GM18511 (cell line): ENCODE data around the gene VPREB3.

Experiments
- ATAC-seq: cut with Tn5 transposase; IDR thresholded peaks from one replicate; pipeline ENCODE4 v1.9.1; 2021; ENCODE audit warnings: mild to moderate bottlenecking, moderate library complexity; ENCODE audit not compliant: unreplicated experiment

Gene VPREB3

DNA sequence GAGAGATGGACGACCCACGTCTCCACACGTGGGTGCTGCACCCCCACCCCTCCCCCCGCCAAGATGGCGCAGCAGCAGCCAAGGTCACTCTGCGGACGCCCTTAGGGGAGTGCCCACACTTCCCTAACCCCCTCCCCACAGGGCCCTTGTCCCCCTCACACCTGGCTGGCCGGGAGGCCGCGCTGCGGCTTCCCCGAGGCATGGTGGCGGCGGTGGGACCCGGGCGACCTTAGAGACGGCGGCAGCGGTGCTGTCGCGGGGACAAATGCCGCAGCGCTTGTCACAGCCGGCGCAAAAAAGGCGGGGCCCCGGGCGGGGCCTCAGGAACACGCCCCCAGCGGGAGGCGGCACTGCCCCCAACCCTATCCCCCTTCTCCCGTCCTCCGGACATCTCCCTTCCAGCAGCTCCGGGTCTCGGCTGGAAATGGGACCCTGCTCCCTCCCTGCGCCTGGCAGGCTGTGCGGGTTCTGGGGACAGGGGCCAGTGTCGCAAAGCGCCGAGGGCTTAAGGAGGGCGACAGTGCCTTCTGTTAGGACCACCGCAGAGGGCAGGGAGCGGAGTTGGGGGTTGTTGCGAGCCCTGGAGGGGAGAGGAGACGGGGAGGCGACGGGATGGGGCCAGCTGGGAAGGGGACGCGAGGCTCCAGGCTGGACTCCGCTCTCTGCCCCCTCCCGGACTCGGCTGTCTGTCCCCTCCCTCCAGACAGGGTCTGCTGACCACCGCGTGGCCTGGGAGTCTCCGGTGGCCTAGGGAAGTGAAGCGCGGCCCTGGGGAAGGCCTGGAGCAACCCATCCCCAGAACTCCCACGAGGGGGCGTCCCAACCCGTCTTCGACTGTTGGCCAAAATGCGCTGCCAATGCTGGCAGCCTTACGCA lies 13.7 kb upstream of the VPREB3 start, which contains the start of gene CHCHD10:
Gene CHCHD10, minus strand, starts transcription at position 300 of the 876 bp plus-strand sequence. Its CDS starts 98 bp downstream, at position 202.
- ATAC-seq, result peak; percentile 64

DNA sequence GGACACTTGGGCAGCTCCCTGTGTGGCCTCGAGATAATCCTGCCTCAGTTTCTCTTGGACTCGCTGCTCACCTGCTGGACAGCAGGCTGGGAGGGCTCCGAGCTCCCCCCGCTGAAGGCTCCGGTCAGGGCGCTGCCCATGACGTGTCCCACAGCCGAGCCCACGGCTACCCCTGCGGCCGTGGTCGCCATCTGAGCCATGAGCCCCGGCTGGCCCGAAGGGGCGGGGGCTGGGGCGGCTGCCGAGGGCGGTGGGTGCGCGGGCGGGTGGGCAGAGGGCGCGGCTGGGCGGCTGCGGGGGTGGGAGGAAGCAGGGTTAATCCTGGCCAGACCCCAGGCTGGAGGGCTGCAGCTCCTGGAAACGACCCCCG lies 13.1 kb upstream of the VPREB3 start:
- ATAC-seq, result no peak

DNA sequence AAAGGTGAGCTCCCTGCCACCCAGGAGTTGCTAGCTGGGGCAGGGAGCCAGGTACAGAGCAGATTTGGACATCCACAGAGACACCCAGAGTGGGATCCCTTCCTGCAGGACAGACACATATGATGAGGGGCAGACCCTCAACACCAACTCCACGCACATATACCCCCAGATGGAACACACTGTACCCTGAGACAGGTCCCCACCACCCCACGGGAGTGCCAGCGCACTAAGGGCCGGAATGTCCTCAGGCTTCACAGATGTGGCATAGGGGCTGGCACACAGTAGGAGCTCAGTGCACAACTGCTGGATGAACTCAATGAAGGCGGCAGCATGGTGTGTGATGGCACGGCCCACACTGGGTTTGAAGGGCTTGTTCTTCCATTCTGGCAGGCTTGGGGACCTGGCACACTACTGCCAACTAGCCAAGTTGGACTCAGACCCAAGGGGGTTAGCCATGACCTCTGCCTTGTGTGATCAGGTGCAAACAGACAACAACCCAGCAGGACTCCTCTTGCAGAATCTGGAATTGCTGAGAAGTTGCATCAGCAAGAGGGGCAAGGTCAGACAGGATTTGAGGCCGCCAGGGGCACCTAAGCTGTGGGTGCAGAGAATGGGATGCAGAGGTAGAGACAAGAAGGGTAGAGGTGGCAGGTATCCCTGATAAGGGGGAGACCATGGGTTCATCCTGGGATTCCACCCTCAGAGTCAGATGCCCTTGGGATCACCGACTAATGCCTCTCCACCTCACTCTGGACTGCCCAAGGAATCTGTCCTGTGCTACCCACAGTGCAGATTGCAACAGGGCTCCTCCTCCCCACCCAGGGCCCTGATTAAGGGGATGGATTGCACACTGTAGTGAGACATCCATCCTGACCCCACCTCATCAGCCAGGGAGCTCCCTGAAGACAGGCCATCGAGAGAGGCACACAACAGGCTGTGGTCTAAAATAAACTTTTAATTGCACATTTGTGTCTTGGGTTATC lies 11.0 kb upstream of the VPREB3 start:
- ATAC-seq, result no peak

DNA sequence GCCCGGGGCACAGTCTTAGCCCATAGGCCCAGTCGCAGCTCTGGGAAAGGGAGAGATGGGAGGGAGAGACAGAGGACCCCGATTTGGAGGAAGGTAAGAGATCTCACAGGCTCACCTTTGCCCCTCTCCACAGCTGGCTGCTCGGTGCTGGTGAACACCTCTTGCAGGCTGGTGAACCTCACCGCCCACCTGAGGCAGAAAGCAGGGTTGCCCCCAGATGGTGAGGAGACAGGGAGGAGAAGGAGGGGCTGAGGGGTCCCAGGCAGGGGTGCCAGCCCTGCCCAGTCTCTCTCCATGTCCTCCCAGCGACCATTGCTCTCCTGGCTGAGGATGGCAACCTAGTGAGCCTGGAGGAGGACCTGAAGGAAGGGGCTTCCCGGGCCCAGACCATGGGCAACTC lies 9.7 kb upstream of the VPREB3 start:
- ATAC-seq, result no peak

DNA sequence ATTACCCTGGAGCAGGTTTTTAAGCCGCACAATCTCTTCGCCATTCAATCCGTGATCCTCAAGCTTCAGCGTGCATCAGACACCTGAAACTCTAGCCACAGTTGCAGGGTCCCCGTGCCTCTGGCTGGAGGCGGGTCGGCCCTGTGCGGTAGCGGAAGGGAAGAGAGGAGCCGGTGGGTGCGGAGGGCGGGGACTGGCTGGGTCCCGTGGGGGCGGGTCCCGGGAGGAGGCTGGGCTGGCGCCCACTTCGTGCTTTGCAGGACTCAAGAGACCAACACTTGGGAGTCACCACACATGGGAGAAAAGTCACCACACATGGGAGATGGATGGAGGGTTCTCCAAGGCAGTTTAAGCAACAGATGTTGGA lies 9.3 kb upstream of the VPREB3 start:
- no peak for ATAC-seq

DNA sequence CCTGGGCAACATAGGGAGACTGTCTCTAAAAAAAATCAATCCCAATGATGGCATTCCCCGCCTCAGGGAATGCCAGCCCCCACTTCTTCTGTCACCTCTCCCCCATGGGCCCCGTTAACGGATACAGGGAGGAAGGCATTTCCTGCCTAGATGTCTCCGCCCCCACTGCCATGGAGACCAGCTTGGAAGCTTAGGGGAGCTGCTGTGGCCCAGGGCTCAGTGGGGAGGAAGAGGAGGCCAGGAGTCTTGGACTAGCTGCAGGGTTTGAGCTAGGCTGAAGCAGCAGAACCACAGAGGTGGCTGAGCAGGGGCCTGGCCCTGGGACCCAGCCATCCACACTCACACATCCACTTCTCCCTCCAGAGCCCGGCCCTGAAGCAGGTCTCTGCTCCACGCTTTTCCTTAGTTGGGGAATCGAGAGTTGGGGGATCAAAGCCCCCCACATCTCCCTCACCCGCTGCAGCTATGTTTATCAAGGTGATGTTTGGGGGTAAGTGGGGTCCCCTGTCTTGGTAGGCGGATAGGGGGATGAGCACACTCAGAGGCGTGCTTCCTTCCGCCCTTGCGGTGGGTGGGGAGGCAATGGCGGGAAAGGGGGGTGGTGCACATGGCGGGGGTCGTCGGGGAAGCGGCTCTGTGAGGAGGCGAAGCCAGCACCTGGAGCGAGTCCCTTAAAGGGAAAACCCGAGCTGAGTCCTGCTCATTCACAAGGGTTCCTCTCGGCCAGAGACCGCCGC lies 8.8 kb upstream of the VPREB3 start, which contains the start of gene C22orf15:
Gene C22orf15, plus strand, starts transcription at position 149 of the 737 bp plus-strand sequence. Its CDS starts 317 bp downstream, at position 466.
- no peak for ATAC-seq

DNA sequence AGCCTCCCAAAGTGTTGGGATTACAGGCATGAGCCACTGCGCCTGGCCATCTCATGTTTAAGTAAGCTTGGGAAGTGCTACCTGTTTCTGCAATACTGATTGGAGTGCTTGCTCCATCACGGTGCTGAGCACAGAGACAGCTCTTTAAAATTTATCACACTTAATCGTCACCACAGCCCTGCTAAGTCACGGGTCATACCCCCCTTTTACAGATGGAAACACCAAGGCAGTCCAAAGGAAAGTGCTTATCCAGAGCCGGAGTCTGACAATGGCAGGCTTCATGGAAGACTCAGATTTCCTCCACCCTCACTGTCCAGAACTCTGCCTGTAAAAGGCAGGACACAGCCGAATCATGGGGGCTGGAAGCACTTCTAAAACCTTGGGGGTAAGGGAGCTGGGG lies 5.8 kb upstream of the VPREB3 start:
- no peak for ATAC-seq

GRCh38 chr22:23759566-23759965 lies 5.3 kb upstream of the VPREB3 start:
- no peak for ATAC-seq

DNA sequence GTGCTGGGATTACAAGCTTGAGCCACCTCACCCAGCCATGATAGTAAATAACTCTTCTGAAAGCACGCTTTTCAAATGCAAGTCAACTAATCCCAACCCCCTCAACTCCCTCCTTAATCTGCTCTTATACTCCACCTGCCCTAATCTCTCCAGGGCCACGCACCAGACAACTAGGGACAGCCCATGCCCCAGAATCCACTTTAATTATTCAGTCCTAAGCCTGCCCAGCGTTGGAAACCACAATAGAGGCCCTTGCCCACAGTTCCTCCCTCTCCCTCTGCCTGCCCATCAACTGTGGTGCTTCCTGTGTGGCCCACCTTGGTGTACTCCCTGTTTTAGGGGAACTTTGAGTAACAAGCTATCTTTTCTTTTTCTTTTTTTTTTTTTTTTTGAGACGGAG lies 2.7 kb upstream of the VPREB3 start:
- ATAC-seq, result no peak

DNA sequence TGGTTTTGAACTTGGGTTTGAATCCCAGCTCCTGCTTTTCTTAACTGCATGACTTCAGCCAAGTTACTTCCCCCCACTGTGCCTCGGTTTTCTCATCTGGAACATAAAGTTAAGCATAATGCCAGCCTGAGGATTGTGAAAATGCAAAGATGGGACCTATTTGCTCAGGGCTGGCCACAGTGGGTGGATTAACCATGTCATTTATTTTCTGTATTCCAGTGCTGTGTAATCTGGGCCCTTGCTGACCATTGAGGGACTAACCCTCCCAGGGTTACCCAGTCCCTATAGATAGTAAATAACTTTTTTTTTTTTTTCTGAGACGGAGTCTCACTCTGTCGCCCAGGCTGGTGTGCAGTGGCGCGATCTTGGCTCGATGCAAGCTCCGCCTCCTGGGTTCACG lies 1.5 kb upstream of the VPREB3 start:
- no peak for ATAC-seq

GRCh38 chr22:23754980-23755636 lies 883 bp upstream of the VPREB3 start:
- no peak for ATAC-seq

DNA sequence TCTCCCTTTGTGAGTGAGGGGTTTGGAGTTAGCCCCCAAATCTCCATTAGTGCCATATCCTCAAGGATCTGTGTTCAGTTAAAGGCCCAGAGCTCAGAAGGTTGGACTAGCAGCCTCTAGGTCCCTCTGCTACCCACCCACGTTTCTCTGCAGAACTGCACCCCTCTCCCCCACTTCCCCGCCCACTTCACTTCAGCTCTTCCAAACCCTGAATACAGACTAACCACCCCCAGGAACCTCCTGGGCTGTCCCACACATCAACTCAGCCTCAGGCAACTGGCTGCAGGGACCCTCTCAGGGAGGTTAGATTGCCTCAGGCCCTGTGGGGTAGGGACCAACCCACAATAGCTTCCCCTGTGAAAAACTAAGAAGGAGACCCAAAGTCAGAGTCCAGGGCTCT lies 840 bp downstream of the VPREB3 start:
- ATAC-seq, result no peak

DNA sequence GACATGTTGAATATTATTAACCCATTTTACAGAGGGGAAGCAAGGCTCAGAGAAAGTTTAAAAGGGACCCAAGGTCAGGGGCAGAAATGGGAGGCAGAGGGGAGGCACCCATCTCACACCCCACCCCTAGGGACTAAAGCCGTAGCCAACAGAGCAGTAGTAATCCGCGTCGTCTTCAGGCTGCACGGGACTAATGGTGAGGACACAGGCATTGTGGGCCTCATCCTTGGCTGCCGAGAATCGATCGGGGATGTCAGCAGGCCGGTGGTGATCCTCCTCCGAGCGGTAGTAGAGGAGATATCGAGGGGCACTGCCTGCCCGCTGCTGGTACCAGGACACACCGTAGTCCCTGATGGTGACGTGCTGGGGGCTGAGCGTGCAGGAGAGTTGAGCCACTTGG lies 1.5 kb downstream of the VPREB3 start:
- ATAC-seq, result no peak

DNA sequence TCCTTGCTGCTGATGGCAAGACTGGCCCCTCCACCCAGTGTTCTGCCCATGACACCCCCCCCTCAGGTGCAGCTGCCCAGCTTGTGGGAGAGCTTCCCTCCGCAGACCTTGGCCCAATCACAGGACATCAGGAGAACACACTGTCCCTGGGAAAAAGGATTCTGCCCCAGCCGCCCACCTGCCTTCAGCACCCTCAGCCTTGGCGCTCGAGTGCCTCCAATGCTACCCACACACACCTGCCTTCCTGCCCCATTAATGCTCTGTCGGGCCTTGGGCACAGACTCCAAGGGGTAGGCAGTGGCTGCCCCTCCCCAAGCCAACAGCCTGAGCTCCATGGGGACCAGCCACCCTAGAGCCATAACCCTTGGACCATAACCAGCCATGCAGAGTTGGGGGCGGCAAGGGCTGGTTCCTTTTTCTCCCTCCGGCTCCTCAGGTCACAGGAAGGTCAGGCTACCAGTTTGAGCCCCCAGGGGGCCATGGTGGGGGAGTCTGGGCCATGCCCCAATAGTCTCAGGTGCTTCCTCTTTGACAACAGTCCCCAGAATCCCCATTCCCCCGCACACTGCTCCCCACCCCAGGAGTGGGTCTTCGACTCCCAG lies 2.0 kb downstream of the VPREB3 start:
- no peak for ATAC-seq

DNA sequence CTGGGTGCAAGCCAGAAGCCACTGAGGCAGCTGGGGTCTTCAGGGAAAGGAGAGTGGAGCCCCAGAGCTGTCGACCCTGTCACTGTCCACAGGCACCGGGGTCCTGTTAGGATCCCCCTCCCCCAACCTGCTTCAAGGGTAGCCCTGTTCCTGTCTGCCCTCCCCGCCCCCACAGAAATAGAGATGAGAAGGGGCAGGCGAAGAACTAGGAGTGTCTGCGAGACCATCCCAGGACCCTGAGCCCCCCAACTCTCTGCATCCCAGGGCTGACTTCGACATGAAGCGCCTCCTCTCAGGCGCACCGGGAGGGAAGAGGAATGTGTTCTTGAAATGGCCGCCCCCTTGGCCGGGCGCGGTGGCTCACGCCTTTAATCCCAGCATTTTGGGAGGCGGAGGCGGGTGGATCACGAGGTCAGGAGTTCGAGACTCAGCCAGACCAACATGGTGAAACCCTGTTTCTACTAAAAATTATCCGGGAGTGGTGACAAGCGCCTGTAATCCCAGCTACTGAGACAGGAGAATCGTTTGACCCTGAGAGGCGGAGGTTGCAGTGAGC lies 2.7 kb downstream of the VPREB3 start:
- ATAC-seq, result no peak

DNA sequence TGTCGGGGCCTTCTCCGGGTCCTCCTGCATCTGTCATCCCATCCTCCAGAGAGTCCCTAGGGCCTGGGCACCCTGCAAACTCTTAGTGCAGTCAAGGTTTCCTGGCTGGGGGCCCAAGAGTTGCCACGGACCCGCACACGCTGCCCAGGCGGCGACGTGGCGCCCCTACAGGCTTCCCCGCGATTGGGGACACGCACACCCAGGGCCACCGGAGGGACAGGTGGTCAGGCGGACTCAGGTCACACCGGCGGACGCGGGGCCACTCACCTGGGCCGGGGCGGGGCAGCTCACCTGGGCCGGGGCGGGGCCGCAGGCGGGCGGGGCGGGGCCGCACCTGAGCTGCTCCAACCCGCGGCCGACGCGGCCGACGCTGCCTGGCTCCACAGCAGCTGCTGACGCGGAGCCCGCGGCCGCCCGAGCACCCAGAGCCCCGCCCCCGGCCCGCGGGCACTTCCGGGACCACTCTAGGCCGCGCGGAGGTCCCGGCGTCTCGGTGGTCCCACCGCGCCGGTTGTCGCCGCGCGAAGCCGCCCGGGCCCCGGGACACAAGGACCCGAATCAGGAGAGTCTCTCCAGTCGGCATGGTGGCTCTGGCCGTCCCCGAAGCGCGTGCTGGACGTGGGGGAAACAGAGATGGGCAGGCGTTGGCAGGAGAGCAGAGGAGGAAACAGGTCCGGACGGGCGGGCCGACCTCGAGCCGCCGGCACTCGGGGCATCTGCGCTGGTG lies 3.3 kb downstream of the VPREB3 start, which contains the start of gene ZNF70:
Gene ZNF70, minus strand, starts transcription at position 399 of the 727 bp plus-strand sequence. CDS start 5,972 bp downstream, outside the sequence.
- peak; percentile 77 for ATAC-seq

- ATAC-seq, result no peak
These were observed 3.9 kb downstream of the VPREB3 start for GRCh38 chr22:23750367-23750713.

GRCh38 chr22:23749841-23750301 lies 4.4 kb downstream of the VPREB3 start:
- no peak for ATAC-seq

DNA sequence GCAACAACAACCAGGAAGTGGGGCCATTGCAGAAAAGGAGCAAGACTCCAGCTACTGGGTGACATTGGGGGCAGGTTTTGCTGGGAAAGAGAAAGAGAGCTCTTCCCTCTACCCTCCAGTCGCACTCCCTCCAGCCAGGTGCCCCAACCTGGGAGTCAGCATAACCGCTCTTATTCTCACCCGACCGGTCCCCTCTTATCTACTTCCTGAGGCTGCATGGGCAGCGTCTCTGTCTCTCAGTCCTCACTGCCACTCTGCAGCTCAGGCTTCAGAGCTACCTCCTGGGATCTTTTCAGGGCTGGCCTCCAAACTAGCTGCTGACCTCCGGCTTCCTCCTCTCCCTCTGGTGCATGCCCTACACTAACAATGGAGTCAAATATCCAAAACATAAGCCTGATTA lies 8.4 kb downstream of the VPREB3 start:
- no peak for ATAC-seq
